CD4-positive, alpha-beta T cell treated with Interleukin-1 beta for 1 hour (primary cell): ENCODE data around the gene CCL28.

Experiments
- DNase-seq, 2 donors: peaks; one replicate each; pipeline ENCODE4 v3.0.0-alpha.2; 2020 to 2022

The CCL28 gene

DNA sequence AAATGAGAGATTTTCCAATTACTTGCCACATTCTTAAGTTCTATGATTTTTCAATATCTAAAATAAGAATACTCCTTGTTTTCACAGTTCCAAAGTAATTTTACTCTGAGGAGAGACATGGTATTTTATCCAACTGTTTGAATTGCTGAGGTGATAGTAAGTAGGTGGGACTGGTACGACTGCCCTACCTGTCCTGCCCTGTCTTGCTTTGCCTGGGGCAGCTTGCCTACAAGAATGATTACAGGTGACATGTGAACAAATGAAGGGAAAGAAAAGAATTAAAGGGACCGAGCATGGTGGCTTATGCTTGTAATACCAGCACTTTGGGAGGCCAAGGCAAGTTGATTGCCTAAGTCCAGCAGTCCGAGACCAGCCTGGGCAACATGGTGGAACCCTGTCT, 57.4 kb downstream of the CCL28 start:
- DNase-seq = no peak

DNA sequence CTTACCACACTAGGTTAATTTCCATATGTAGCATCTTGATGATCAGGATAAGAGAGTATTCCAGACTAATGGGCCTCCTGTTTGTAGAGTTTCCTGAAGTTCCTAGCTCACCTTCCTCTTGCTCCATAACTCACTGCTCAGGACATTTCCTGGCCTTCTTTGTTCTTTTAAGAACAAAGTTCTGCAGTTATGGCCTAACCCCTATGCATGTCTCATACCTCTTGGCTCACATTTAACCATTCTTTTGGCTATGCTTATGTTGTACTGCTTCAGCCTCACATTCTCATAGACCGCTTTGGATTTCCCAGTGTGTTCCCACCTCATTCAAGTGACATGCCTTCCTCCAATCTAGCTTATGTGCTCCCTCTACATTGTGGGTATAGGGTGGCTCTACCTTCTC, 58.5 kb downstream of the CCL28 start:
- DNase-seq = no peak

DNA sequence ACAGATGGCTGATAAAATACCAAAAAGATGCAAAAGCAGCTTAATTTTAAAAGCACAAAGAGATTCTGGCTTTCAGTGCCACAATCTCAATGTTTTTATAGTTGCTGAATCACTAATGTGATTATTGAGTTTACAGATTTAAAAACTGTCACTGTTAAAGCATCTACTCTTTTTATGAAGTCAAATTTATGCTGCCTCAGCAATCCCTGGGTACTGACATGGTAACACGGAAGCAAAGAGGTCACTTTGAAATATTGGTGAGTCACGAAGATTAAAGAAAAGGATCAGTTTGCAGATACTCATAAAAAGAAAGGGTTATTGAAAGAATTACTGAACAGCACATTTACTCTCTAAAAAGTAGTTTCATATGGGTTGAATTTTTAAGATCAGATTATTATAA, 59.3 kb downstream of the CCL28 start:
- no peak for DNase-seq

DNA sequence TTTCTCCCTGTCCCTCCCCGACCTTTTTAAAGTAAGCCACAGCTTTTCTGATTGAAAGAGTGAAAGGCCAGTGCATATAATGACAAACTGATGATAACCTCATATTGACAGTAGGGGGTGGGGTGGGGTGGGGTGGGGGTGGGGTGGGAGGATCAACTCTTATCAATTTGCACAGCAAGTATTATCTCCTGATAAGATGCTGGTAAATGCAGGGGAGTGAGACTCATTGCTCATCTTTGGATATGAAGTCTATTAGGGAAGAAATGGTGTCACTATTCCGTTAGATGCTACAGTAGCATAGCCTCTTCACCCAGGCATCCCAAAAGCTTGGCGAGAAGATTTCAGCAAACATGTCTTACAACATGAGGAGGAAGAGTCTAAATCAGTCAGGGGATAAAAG, 60.1 kb downstream of the CCL28 start:
- DNase-seq = no peak

DNA sequence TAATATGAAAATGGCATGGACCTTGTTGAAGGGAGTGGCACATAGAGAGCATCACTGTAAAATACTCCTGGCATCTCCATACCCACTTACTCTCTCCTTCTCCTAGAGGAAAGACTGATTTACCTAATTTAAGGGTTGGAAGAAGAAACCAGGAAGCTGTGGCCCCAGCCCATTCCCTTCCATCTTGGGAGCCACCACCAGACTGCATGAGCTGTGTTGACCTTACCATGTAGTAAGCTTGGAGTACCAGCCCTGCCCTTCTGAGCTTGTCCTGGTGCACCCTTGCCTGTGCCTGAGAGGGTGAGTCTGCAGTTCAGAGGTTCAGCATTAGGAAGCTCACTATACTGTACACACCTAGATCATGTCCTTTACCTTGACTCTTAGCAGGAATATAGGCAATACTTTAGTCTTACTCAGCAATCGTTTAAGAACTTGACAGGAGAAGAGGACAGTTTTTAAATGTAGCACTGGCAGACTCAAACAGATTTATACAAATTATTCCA, 63.3 kb downstream of the CCL28 start:
- DNase-seq = no peak

DNA sequence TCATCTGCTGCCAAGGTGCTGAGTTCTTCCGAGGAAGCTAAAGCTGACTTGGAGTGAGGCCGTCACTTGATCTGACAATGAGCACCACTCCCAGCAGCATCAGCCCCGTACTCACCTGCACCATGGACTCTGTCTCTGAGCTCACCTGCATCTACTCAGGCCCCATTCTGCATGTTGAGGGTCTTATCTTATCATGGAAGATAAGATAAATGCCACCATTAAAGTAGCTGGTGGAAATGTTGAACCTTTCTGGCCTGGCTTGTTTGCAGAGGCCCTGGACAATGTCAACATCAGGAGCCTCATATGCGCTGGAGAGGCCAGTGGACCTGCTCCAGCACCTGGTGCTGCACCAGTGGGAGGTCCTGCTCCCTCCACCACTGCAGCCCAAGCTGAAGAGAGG, 64.0 kb downstream of the CCL28 start:
- no peak for DNase-seq

DNA sequence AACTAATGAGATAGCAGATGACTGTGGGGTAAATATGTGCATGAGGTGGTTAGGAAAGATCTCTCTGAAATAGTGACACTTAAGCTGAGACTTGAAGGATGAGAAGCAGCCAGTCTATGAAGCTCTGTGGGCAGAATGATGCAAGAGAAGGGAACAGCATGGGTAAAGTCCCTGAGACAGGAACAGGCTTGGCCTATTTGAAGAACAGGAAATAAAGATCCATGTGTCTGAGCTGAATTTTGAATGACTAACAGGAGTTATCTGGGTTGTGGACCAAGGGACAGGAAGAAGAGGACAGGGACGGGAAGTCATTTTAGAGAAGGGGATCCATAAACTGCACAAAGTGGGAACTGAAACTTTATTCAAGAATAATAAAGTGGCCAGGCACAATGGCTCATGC, 73.3 kb downstream of the CCL28 start:
- DNase-seq = no peak

DNA sequence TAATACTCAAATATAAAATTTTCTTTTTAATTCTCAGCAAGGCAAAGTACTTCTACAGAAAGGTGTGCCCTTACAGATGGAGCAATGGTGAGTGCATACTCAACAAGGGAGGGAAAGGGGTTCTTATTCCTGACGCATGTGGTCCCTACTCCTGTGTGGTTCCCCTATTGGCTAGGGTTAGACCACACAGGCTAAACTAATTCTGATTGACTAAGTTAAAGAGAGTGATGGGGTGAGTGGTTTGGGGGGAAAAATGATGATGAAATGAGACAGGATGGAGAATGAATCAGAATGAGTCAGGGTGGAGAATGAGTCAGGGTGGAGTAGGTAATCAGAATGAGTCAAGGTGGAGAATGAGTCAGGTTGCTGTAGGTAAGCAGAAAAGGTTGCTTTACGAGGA, 76.0 kb downstream of the CCL28 start:
- no peak for DNase-seq

DNA sequence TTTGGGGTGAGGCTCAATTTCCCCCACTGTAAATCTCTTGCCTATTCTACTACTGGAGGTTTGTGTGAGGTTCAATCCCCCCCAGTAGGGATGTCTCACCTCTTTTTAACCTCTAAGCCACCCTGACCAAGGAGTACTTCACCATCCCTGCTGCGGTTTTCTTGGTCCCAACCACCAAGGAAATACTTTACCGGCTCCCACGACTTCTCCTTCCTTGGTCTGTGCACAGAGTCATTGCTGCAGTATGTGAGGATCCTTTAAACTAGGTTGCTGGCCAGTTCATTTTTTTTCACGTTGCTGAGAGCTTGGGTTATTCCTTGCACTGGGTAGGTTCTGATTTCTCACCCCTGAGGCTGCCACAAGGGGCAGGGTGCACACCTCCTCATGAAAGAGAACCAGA, 76.5 kb downstream of the CCL28 start:
- DNase-seq = no peak

DNA sequence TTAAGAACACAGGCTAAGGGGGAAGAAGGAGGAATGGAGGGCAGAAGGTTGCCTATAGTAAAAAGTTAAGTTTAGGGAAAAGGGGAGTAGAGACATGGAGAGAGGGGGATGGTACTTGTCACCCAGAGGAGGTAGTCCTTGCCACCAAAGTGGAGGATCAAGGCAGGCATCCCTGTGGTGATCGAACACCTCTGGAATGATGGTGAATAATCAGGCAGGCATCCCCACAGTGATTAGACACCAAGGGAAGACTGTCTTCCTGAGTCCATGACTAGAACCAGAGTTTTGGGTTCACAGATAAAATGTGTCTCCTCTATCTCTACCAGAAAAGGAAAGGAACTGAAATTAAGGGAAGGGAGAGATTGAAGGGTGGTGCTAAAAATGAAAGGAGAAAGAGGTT, 79.8 kb downstream of the CCL28 start:
- DNase-seq = no peak
